Tibial nerve (tissue), 4 donors: ENCODE data around the gene PRKAA2.

Experiments
- EP300 ChIP-seq, 2 donors: sonication (generic); formaldehyde crosslinking; IDR thresholded peaks; one replicate each; pipeline ENCODE4 v1.6.1; 2017; ENCODE audit warnings: antibody characterized with exemption in 2 of 2, mild to moderate bottlenecking in 1 of 2
- POLR2A ChIP-seq, 2 donors: fragments of 450-650 bp; IDR thresholded peaks; one replicate each; pipeline ENCODE4 v1.6.1; 2017; ENCODE audit warnings: antibody characterized with exemption in 2 of 2, mild to moderate bottlenecking in 2 of 2, moderate library complexity in 2 of 2
- TF ChIP-seq, protein P1 (sequence below), 5 experiments: fragments of 200-600 bp in 3 of 5; fragments of 450-650 bp in 2 of 5; sonication (generic) in 3 of 5; IDR thresholded peaks; one replicate each; pipeline ENCODE4 v1.5.1; 2016 to 2019; ENCODE audit warnings: antibody characterized with exemption in 5 of 5, mild to moderate bottlenecking in 3 of 5, moderate library complexity in 2 of 5

DNA sequence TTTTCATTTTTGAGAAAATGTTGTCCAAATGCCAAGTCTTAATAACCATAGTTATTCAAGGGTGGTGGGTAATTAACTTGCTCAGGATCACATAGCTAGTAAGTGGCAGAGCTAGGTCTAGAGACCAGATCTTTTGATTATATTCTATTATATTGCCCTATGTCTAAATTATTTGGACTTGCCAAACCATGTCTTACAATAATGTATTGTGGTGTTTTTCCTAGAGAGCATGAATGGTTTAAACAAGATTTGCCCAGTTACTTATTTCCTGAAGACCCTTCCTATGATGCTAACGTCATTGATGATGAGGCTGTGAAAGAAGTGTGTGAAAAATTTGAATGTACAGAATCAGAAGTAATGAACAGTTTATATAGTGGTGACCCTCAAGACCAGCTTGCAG lies 58.6 kb downstream of the PRKAA2 start:
- TF ChIP-seq, protein P1, sequence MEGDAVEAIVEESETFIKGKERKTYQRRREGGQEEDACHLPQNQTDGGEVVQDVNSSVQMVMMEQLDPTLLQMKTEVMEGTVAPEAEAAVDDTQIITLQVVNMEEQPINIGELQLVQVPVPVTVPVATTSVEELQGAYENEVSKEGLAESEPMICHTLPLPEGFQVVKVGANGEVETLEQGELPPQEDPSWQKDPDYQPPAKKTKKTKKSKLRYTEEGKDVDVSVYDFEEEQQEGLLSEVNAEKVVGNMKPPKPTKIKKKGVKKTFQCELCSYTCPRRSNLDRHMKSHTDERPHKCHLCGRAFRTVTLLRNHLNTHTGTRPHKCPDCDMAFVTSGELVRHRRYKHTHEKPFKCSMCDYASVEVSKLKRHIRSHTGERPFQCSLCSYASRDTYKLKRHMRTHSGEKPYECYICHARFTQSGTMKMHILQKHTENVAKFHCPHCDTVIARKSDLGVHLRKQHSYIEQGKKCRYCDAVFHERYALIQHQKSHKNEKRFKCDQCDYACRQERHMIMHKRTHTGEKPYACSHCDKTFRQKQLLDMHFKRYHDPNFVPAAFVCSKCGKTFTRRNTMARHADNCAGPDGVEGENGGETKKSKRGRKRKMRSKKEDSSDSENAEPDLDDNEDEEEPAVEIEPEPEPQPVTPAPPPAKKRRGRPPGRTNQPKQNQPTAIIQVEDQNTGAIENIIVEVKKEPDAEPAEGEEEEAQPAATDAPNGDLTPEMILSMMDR (IDR thresholded peaks at IDR 0.05) = no peak
- TF ChIP-seq POLR2A (IDR thresholded peaks at IDR 0.05) = no peak
- TF ChIP-seq EP300 (IDR thresholded peaks at IDR 0.05) = no peak
